ENCODE data around the gene TMEM178A. TPM values are rescaled to one million over a fixed set of nuclear protein-coding genes. Genes with fewer than 3 reads are reported as not detected.

Gene TMEM178A
- total RNA-seq, 4 donors from 2014 or later = 0.70 to 9.9 (median 3.9) TPM

DNA sequence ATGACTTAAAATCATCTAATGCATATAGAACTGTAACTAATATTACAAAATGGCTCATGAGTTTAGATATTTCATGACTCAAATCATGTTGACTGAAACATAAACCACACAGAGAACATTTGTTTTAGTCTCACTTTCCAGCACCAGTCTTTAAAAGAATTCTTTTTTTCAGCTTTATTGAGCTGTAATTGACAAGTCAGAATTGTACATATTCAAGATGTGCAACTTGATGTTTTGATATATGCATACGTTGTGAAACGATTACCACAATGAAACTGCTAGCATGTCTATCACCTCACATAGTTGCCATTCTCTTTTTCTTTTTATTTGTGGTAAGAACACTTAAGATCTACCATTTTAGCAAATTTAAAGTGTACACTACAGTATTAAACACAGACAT is 25.0 kb upstream of the TMEM178A start:
- no peak for DNase-seq
- no peaks in the 10 kb centered on the region for H3K9me3 ChIP-seq

DNA sequence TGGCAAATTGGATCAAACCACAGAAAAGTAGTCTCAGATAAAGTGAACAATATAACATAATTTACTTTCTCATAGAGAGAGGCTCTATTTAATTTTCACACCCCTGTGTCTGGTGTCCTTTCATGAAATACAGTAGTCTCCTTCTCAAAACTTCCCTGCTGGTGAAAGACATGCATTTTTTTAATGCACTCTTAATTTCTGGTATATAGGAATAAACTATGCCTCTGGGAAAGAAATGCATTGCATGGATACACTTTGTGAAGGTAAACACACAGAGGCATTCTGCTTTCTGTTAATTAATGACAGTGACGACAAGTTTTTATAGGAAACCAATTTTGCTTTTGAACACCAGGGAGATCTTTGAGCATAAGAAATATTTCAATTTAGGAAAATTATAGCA is 24.1 kb upstream of the TMEM178A start:
- H3K27me3 ChIP-seq = no peaks in the 10 kb centered on the region
- no peak overlapping the region for H3K27ac ChIP-seq
- H3K4me3 ChIP-seq = no peak overlapping the region
- no peak for DNase-seq
- no peaks in the 10 kb centered on the region for H3K36me3 ChIP-seq
- no peak for TF ChIP-seq POLR2A (IDR thresholded peaks at IDR 0.05)
- TF ChIP-seq, protein P1, sequence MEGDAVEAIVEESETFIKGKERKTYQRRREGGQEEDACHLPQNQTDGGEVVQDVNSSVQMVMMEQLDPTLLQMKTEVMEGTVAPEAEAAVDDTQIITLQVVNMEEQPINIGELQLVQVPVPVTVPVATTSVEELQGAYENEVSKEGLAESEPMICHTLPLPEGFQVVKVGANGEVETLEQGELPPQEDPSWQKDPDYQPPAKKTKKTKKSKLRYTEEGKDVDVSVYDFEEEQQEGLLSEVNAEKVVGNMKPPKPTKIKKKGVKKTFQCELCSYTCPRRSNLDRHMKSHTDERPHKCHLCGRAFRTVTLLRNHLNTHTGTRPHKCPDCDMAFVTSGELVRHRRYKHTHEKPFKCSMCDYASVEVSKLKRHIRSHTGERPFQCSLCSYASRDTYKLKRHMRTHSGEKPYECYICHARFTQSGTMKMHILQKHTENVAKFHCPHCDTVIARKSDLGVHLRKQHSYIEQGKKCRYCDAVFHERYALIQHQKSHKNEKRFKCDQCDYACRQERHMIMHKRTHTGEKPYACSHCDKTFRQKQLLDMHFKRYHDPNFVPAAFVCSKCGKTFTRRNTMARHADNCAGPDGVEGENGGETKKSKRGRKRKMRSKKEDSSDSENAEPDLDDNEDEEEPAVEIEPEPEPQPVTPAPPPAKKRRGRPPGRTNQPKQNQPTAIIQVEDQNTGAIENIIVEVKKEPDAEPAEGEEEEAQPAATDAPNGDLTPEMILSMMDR (IDR thresholded peaks at IDR 0.05) = no peak
- H3K4me1 ChIP-seq = no peaks in the 10 kb centered on the region
- no peaks in the 10 kb centered on the region for H3K9me3 ChIP-seq

More for the DNA sequence above, 25.0 kb upstream of the TMEM178A start:
- no peak overlapping the region for H3K27ac ChIP-seq
- no peaks in the 10 kb centered on the region for H3K27me3 ChIP-seq
- H3K4me1 ChIP-seq = no peaks in the 10 kb centered on the region
- no peak overlapping the region for H3K4me3 ChIP-seq
- no peaks in the 10 kb centered on the region for H3K36me3 ChIP-seq
- TF ChIP-seq, protein P1 (IDR thresholded peaks at IDR 0.05) = no peak
- TF ChIP-seq POLR2A (IDR thresholded peaks at IDR 0.05) = no peak

DNA sequence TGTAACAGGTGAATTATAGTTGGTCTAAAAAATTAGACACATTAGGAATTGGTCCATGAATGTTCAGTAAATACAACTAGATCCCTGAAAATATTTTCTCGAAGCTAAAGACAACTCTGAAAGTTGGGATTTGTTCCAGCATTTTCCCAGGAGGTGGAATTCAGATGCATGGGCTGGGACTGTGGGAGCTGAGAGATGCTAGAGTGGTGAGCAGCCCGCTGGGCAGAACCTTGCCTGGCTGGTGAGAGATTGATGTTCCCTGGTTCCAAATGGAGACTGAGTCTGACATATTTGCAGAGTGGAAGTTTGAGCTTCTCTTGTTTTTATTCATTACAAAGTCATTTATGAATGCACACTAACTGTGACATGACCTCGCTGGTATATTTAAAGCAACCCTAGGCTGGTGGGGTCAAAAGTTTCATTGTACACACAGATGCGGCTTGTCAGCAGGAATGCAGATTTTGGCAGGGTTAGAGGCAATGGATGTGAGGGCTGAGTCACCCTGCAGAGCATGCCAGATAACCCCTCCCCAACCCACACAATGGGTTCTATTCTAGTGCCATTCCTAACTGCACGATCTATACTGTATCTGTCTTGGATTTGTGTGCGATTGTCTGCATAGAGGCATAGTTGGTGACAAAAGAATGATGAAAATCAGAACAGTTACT is 23.5 kb upstream of the TMEM178A start:
- Histone ChIP-seq H3K4me3 (no peak overlapping the region), H3K4me1 (no peaks in the 10 kb centered on the region), H3K36me3 (no peaks in the 10 kb centered on the region), H3K27me3 (no peaks in the 10 kb centered on the region), H3K9me3 (no peaks in the 10 kb centered on the region), H3K27ac (no peak overlapping the region)
- no peak for TF ChIP-seq POLR2A (IDR thresholded peaks at IDR 0.05)
- TF ChIP-seq, protein P1 (IDR thresholded peaks at IDR 0.05) = no peak
- no peak for DNase-seq

DNA sequence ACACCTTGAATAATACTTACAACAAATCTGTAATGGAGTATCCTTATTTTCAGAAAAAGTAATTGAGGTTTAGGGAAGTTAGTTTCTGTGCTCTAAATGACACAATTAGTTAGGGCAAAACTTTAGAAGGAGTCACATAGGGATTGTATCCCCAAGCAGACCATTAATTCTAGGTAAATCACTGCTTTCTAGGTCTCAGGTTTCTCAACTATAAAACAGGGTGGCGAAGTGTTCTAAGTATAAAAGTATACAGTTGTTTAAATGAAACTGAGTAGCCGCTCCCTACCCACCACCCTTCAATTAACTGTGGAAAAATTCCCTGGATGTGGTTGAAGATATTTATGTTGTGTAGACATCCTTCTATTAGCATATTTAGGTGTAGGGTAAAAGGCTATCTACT is 19.9 kb upstream of the TMEM178A start:
- DNase-seq = no peak
- Histone ChIP-seq H3K4me1 (no peaks in the 10 kb centered on the region), H3K9me3 (no peaks in the 10 kb centered on the region), H3K27me3 (no peaks in the 10 kb centered on the region), H3K36me3 (no peaks in the 10 kb centered on the region), H3K4me3 (no peak overlapping the region), H3K27ac (no peak overlapping the region)
- TF ChIP-seq POLR2A (IDR thresholded peaks at IDR 0.05) = no peak
- TF ChIP-seq, protein P1 (IDR thresholded peaks at IDR 0.05) = no peak

DNA sequence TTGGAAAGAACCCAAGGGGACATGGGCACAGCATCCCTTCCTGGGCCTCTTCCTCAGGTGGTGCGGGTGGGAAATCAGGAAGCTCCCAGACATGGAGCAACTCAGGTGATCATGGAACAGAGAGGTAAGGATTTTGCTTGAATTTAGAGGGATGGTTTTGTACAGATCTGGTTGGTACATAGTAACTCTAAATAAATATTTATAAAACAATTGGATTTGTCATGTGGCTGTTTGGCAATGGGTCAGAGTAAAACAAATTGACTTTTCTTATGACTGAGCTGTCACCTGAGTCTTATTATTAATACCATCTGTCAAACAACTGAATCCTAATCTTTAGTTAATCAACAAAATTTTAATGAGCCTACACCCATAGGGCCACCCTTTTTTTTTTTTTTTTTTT is 19.4 kb upstream of the TMEM178A start:
- no peak for DNase-seq
- H3K27ac ChIP-seq = no peak overlapping the region
- no peak overlapping the region for H3K4me3 ChIP-seq
- no peaks in the 10 kb centered on the region for H3K27me3 ChIP-seq
- H3K4me1 ChIP-seq = no peaks in the 10 kb centered on the region
- H3K9me3 ChIP-seq = no peaks in the 10 kb centered on the region
- H3K36me3 ChIP-seq = no peaks in the 10 kb centered on the region
- TF ChIP-seq, protein P1 (IDR thresholded peaks at IDR 0.05) = no peak
- no peak for TF ChIP-seq POLR2A (IDR thresholded peaks at IDR 0.05)
